ENCODE measurements around the gene DAZAP1. TPM values are rescaled to one million over a fixed set of nuclear protein-coding genes. Genes with fewer than 3 reads are reported as not detected.

Gene DAZAP1
- total RNA-seq, 1 experiment from 2014 or later: 144 TPM

DNA sequence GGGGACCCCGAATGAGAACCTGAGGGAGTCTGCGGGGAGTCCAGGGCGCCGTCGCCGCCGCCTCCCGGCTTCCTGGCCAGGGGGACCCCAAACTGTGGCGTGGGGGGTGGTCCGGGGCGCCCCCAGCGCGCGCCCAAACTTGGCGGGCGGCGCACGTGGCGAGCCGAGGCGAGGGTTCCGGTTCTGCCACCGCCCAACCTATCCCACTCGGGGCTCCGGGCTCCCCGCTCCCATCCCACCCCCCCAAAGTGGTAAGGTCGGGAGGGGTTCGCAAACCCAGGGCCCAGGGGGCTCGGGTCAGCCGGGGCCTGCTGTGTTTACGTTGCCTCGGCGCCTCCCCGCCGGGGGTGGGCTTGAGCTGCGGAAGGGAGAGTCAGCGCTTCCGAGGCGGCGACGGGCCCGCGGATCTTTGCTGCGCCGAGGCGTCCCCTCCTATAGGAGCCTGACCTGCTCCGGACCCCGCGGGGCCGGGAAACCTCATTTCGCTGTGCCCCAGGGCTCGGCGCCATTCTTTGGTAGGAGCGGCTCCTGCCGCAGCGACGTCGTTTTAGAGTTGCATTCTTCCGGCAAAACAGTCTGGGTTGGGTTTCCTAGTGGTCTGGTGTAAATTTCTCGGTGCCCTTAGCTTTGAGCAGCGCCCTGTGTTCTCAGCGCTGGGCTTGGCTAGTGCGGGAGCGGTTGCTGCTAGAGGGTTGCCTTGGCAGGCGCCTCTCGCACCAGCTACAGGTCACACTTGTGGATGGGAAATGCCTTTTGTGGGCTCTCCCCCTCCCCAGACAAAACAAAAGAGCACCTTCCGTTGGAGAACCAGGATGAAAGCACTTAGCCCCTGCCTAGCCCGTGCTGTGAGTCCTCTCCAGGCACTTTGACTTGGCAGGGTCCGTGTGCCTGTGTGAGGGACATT is 1.2 kb downstream of the DAZAP1 start:
- TF ChIP-seq, protein P1, sequence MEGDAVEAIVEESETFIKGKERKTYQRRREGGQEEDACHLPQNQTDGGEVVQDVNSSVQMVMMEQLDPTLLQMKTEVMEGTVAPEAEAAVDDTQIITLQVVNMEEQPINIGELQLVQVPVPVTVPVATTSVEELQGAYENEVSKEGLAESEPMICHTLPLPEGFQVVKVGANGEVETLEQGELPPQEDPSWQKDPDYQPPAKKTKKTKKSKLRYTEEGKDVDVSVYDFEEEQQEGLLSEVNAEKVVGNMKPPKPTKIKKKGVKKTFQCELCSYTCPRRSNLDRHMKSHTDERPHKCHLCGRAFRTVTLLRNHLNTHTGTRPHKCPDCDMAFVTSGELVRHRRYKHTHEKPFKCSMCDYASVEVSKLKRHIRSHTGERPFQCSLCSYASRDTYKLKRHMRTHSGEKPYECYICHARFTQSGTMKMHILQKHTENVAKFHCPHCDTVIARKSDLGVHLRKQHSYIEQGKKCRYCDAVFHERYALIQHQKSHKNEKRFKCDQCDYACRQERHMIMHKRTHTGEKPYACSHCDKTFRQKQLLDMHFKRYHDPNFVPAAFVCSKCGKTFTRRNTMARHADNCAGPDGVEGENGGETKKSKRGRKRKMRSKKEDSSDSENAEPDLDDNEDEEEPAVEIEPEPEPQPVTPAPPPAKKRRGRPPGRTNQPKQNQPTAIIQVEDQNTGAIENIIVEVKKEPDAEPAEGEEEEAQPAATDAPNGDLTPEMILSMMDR (conservative IDR thresholded peaks at IDR 0.05): no peak
- no peak for TF ChIP-seq EZH2 (IDR thresholded peaks at IDR 0.05; ENCODE audit: low read depth)
- no peaks in the 10 kb centered on the region for H3K9me2 ChIP-seq (ENCODE audit: insufficient read depth)
- H3K9me3 ChIP-seq (ENCODE audit: insufficient read depth, low read depth): no peaks in the 10 kb centered on the region
- intact Hi-C loops (cut with micrococcal nuclease; ENCODE audit: unreplicated experiment): loop anchor here (1.0 to 5.0 kb wide), 2 partner anchors 30 to 49 kb away; partner anchors contain the start of gene RPS15
- POLR2A ChIA-PET (ENCODE audit: unreplicated experiment): no interaction called here
- H3K36me3 ChIP-seq (ENCODE audit: low read depth): no peaks in the 10 kb centered on the region
- TSS peak; percentile 54 for BruUV-seq (replicated peaks)
- H3K27ac ChIP-seq: peak overlapping the region; percentile 72
- peaks cover 29% of the 10 kb centered on the region for H3K4me1 ChIP-seq (replicated peaks; ENCODE audit: insufficient read depth)
- H3K79me2 ChIP-seq (ENCODE audit: low read depth): peaks cover 58% of the 10 kb centered on the region
- peak overlapping the region; percentile 81 for H3K4me3 ChIP-seq
- peak in 1 of 2 experiments; percentile 20 for DNase-seq
- H2AFZ ChIP-seq: no peak overlapping the region
- H3K27me3 ChIP-seq (ENCODE audit: insufficient read depth, low read depth): no peaks in the 10 kb centered on the region
- peaks cover 43% of the 10 kb centered on the region for H4K20me1 ChIP-seq (ENCODE audit: insufficient read depth)
- peak overlapping the region; percentile 92 for H3K4me2 ChIP-seq
- H3F3A ChIP-seq (ENCODE audit: insufficient read depth, low read depth): peaks cover 15% of the 10 kb centered on the region
- CTCF ChIA-PET: no interaction called here

- no peak for DNase-seq
- Histone ChIP-seq H3K9me2 (ENCODE audit: insufficient read depth) (no peaks in the 10 kb centered on the region), H3K9me3 (ENCODE audit: insufficient read depth, low read depth) (no peaks in the 10 kb centered on the region), H3K4me3 (peak overlapping the region; percentile 81), H3K36me3 (ENCODE audit: low read depth) (no peaks in the 10 kb centered on the region), H3K27me3 (ENCODE audit: insufficient read depth, low read depth) (no peaks in the 10 kb centered on the region), H3F3A (ENCODE audit: insufficient read depth, low read depth) (peaks cover 24% of the 10 kb centered on the region), H3K4me1 (replicated peaks; ENCODE audit: insufficient read depth) (peaks cover 35% of the 10 kb centered on the region), H3K4me2 (peak overlapping the region; percentile 92), H3K79me2 (ENCODE audit: low read depth) (peaks cover 66% of the 10 kb centered on the region), H2AFZ (no peak overlapping the region), H4K20me1 (ENCODE audit: insufficient read depth) (peaks cover 51% of the 10 kb centered on the region), H3K27ac (0 out of 2 replicates have a peak overlapping the region, but pooled peaks have one; percentile 72)
- TF ChIP-seq EZH2 (IDR thresholded peaks at IDR 0.05; ENCODE audit: low read depth): no peak
- TF ChIP-seq, protein P1 (conservative IDR thresholded peaks at IDR 0.05): no peak
- intact Hi-C loops (cut with micrococcal nuclease; ENCODE audit: unreplicated experiment): loop anchor here (5.0 kb wide), 1 partner anchor 48 kb away; no protein-coding TSS in a partner anchor
- ChIA-PET POLR2A (ENCODE audit: unreplicated experiment) (no interaction called here), CTCF (no interaction called here)
- BruUV-seq (replicated peaks): no TSS peak
Measured at GRCh38 chr19:1409204-1410005, 2.0 kb downstream of the DAZAP1 start.

- POLR2A ChIA-PET (ENCODE audit: unreplicated experiment): no interaction called here
- CTCF ChIA-PET: no interaction called here
- intact Hi-C loops (cut with micrococcal nuclease; ENCODE audit: unreplicated experiment): no loop called here
Measured at GRCh38 chr19:1410136-1410786, 2.9 kb downstream of the DAZAP1 start.

More at GRCh38 chr19:1410136-1410786, 2.9 kb downstream of the DAZAP1 start:
- DNase-seq: no peak
- H3K9me2 ChIP-seq (ENCODE audit: insufficient read depth): no peaks in the 10 kb centered on the region
- H3K36me3 ChIP-seq (ENCODE audit: low read depth): no peaks in the 10 kb centered on the region
- H3K4me3 ChIP-seq: no peak overlapping the region
- peaks cover 52% of the 10 kb centered on the region for H4K20me1 ChIP-seq (ENCODE audit: insufficient read depth)
- peak overlapping the region; percentile 92; the same call in 1 of the 2 replicates for H3K4me2 ChIP-seq
- peaks cover 31% of the 10 kb centered on the region for H3F3A ChIP-seq (ENCODE audit: insufficient read depth, low read depth)
- H3K79me2 ChIP-seq (ENCODE audit: low read depth): peaks cover 67% of the 10 kb centered on the region
- TF ChIP-seq, protein P1 (conservative IDR thresholded peaks at IDR 0.05): no peak
- no peak for TF ChIP-seq EZH2 (IDR thresholded peaks at IDR 0.05; ENCODE audit: low read depth)
- no TSS peak for BruUV-seq (replicated peaks)
- no peaks in the 10 kb centered on the region for H3K27me3 ChIP-seq (ENCODE audit: insufficient read depth, low read depth)
- H3K27ac ChIP-seq: no peak overlapping the region
- H3K9me3 ChIP-seq (ENCODE audit: insufficient read depth, low read depth): no peaks in the 10 kb centered on the region
- H2AFZ ChIP-seq: no peak overlapping the region
- H3K4me1 ChIP-seq (replicated peaks; ENCODE audit: insufficient read depth): peaks cover 44% of the 10 kb centered on the region

All from PC-9 (cell line).